Lung (tissue), 12 donors: Measurements from ENCODE around the gene SNX4. TPM values are rescaled to one million over a fixed set of nuclear protein-coding genes. Genes with fewer than 3 reads are reported as not detected.

Experiments
- ATAC-seq: fragments of 200-7000 bp; cut with Tn5 transposase; one replicate; pipeline ENCODE4 v1.9.1; 2020; ENCODE audit warnings: moderate number of reproducible peaks; ENCODE audit not compliant: insufficient read depth, low FRiP score
- DNase-seq, 3 donors: peaks; one replicate each; pipeline ENCODE4 v3.0.0-alpha.2; 2013 to 2017
- H3K27ac ChIP-seq, 2 donors: one replicate each; pipeline ENCODE4 v1.5.1; 2013; ENCODE audit warnings: mild to moderate bottlenecking in 2 of 2, moderate library complexity in 2 of 2, control low read depth in 1 of 2, inconsistent platforms in 1 of 2, low read depth in 1 of 2, low read length in 1 of 2
- H3K27me3 ChIP-seq, 3 donors: one replicate each; pipeline ENCODE4 v1.5.1; 2013; ENCODE audit warnings: low read length in 2 of 3; ENCODE audit not compliant: control insufficient read depth in 3 of 3, insufficient read depth in 3 of 3
- H3K36me3 ChIP-seq, 4 donors: one replicate each; pipeline ENCODE4 v1.5.1; 2013; ENCODE audit warnings: low read length in 4 of 4, mild to moderate bottlenecking in 1 of 4, moderate library complexity in 1 of 4; ENCODE audit not compliant: control insufficient read depth in 4 of 4, insufficient read depth in 4 of 4
- H3K4me1 ChIP-seq, 5 donors: one replicate each; pipeline ENCODE4 v1.5.1; 2013; ENCODE audit warnings: low read length in 5 of 5, mild to moderate bottlenecking in 2 of 5, moderate library complexity in 1 of 5; ENCODE audit not compliant: control insufficient read depth in 5 of 5, insufficient read depth in 5 of 5
- H3K4me3 ChIP-seq: one replicate; pipeline ENCODE4 v1.5.1; 2013; ENCODE audit warnings: mild to moderate bottlenecking, control low read depth, moderate library complexity
- H3K9ac ChIP-seq, 2 donors: one replicate each; pipeline ENCODE4 v1.5.1; 2013; ENCODE audit warnings: low read length in 2 of 2, control low read depth in 1 of 2; ENCODE audit not compliant: insufficient read depth in 1 of 2
- H3K9me3 ChIP-seq, 4 donors: one replicate each; pipeline ENCODE4 v1.5.1; 2013; ENCODE audit warnings: low read length in 3 of 4, mild to moderate bottlenecking in 1 of 4, moderate library complexity in 1 of 4; ENCODE audit not compliant: control insufficient read depth in 4 of 4, insufficient read depth in 3 of 4
- CTCF ChIP-seq: IDR thresholded peaks from 2 replicates; pipeline ENCODE4 v1.5.1; 2012; ENCODE audit warnings: mild to moderate bottlenecking; ENCODE audit errors: control extremely low read depth, extremely low read depth
- WGBS, 2 donors: extraction: QIAGEN DNeasy Blood & Tissue Kit; methylation state at CpG; one replicate each; pipeline ENCODE4 v1.1.7; 2013; 5-methylcytosine and 5-hydroxymethylcytosine counted together
- polyA plus RNA-seq, 2 donors: library from polyadenylated mRNA; stranded (reverse); fragments of 200-250 nt; gene quantifications; one replicate each; pipeline ENCODE4 v1.2.1, GENCODE V29; 2013
- total RNA-seq, 2 donors: library from RNA; depleted of rRNA in 1 of 2; stranded (reverse); fragments of >200 nt in 1 of 2; gene quantifications; one replicate each; pipeline ENCODE4 v1.2.1, GENCODE V29; 2014 to 2021
- donor health status: control.
- donor health status: control.
- donor health status: Bipolar disorder and iron deficiency.
- donor health status: healthy.
- donor health status: DM: yes; HTN: yes; CAD: no.

SNX4 gene
- total and polyA plus RNA-seq, 4 donors, result 19.7 to 67.4 (median 30.7) TPM

- ATAC-seq (no peak), DNase-seq (no peak)
- H3K36me3 ChIP-seq, result peaks cover 11 to 19% (median 17%) of the 10 kb centered on the region in 4 donors
- peaks cover 0 to 6% (median 0%) of the 10 kb centered on the region in 5 donors for H3K4me1 ChIP-seq
- no peaks in the 10 kb centered on the region for H3K27me3 ChIP-seq
- TF ChIP-seq CTCF, result no peak
- H3K4me3 ChIP-seq, result no peak overlapping the region
- 98 to 99% methylated on average over 3 of the region's 3 CpGs for WGBS, 2 donors
- H3K9ac ChIP-seq, result no peak overlapping the region
- no peaks in the 10 kb centered on the region for H3K9me3 ChIP-seq
- H3K27ac ChIP-seq, result no peak overlapping the region
These were observed 12.9 kb downstream of the SNX4 start for GRCh38 chr3:125507128-125507527.

- Histone ChIP-seq H3K9ac (no peak overlapping the region), H3K27me3 (no peaks in the 10 kb centered on the region), H3K4me1 (no peaks in the 10 kb centered on the region), H3K36me3 (peaks cover 7 to 25% (median 15%) of the 10 kb centered on the region in 4 donors), H3K4me3 (no peak overlapping the region), H3K27ac (no peak overlapping the region), H3K9me3 (no peaks in the 10 kb centered on the region)
- no peak for ATAC-seq
- no peak for TF ChIP-seq CTCF
- no peak for DNase-seq
These were observed 21.4 kb downstream of the SNX4 start for GRCh38 chr3:125498630-125499029.

GRCh38 chr3:125496701-125497100 lies 23.3 kb downstream of the SNX4 start:
- no peak for TF ChIP-seq CTCF
- Histone ChIP-seq H3K27ac (no peak overlapping the region), H3K4me1 (no peaks in the 10 kb centered on the region), H3K27me3 (no peaks in the 10 kb centered on the region), H3K36me3 (peaks cover 4 to 26% (median 25%) of the 10 kb centered on the region in 4 donors), H3K4me3 (no peak overlapping the region), H3K9me3 (no peaks in the 10 kb centered on the region), H3K9ac (no peak overlapping the region)
- ATAC-seq, result no peak
- DNase-seq, result no peak
- 93 to 98% methylated on average over 2 of the region's 2 CpGs for WGBS, 2 donors

GRCh38 chr3:125482406-125482805 lies 37.6 kb downstream of the SNX4 start:
- TF ChIP-seq CTCF, result no peak
- H3K9me3 ChIP-seq, result no peaks in the 10 kb centered on the region
- peaks cover 6 to 31% (median 12%) of the 10 kb centered on the region in 4 donors for H3K36me3 ChIP-seq
- DNase-seq (no peak), ATAC-seq (no peak)
- H3K4me1 ChIP-seq, result no peaks in the 10 kb centered on the region
- H3K9ac ChIP-seq, result no peak overlapping the region
- 99 to 100% methylated on average over 1 of the region's 1 CpG for WGBS, 2 donors
- no peak overlapping the region for H3K27ac ChIP-seq
- no peak overlapping the region for H3K4me3 ChIP-seq
- H3K27me3 ChIP-seq, result no peaks in the 10 kb centered on the region
